ACC112 (cell line): ENCODE results near the gene TACO1.

ENCODE experiments used
- H2AFZ ChIP-seq: fragments of 200-600 bp; sonication (generic); one replicate; pipeline ENCODE4 v1.6.0; 2017; ENCODE audit warnings: antibody characterized with exemption, low read length; ENCODE audit not compliant: unreplicated experiment
- H3K27ac ChIP-seq: fragments of 200-600 bp; sonication (generic); 2 replicates; pipeline ENCODE4 v1.5.1; 2014; ENCODE audit warnings: low read depth, mild to moderate bottlenecking, antibody characterized with exemption, low read length, moderate library complexity
- H3K27me3 ChIP-seq: fragments of 200-600 bp; sonication (generic); 2 replicates; pipeline ENCODE4 v1.6.1; 2014; ENCODE audit warnings: mild to moderate bottlenecking, antibody characterized with exemption, low read length, moderate library complexity, mixed read lengths; ENCODE audit not compliant: insufficient read depth
- H3K36me3 ChIP-seq: fragments of 200-600 bp; sonication (generic); 2 replicates; pipeline ENCODE4 v1.6.1; 2016; ENCODE audit warnings: mild to moderate bottlenecking, antibody characterized with exemption, low read length, moderate library complexity, mixed read lengths; ENCODE audit not compliant: insufficient read depth
- H3K4me1 ChIP-seq: fragments of 200-600 bp; sonication (generic); one replicate; pipeline ENCODE4 v1.6.1; 2016; ENCODE audit warnings: low read length, mixed read lengths; ENCODE audit not compliant: insufficient read depth, unreplicated experiment, control insufficient read depth
- H3K4me3 ChIP-seq: fragments of 200-600 bp; sonication (generic); 2 replicates; pipeline ENCODE4 v1.5.1; 2014; ENCODE audit warnings: mild to moderate bottlenecking, low read depth, low read length
- H3K79me2 ChIP-seq: fragments of 200-600 bp; sonication (generic); one replicate; pipeline ENCODE4 v1.6.0; 2016; ENCODE audit warnings: low read length; ENCODE audit not compliant: control insufficient read depth, unreplicated experiment, insufficient read depth

The TACO1 gene

DNA sequence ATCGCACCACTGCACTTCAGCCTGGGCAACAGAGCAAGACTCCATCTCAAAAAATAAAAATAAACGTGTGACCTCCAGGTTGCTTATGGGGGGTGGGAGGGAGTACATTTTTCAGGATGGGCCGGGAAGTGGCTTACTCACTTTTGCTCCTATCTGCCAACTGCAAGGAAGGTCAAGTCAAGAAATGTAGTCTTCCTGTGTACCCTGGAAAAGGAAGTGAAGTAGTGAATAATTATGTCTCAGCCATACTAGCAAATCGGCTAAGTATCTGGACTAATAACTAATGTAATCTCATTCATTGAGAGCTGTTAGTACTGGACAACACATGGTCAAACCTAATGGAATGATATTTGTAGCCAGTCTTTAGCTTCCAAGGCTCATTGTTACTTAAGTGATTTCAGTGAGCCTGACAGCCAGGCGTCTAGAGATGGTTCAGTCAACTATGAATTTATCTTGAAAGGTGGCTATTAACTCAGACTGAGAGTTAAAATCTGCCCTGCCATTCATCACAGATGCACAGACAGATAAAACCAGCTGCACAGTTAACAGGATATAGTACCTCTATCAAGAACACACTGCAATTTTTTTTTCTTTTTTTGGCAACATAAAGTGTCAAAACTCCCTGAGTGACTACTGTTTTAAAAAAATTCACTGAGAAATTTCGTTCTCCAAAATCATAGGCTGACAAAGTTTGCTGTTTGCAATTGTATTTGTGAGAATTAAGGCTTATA is 3.7 kb upstream of the TACO1 start:
- no peak overlapping the region for H3K27ac ChIP-seq
- peaks cover 4% of the 10 kb centered on the region for H3K4me1 ChIP-seq
- H3K36me3 ChIP-seq, result no peaks in the 10 kb centered on the region

DNA sequence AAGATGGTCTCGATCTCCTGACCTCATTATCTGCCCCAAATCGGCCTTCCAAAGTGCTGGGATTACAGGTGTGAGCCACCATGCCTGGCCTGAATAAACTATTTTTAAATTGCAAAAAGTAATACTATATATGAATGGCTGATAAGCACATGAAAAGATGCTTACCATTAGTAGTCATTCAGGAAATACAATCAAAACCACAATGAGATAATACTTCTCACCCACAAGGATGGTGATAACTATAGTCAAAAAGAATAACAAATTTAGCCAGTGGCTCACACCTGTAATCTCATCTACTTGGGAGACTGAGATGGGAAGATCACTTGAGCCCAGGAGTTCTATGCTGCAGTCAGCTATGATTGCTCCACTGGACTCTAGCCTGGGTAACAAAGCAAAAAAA is 2.4 kb upstream of the TACO1 start:
- H3K4me1 ChIP-seq, result peaks cover 4% of the 10 kb centered on the region
- H2AFZ ChIP-seq, result no peak overlapping the region
- peaks cover 7% of the 10 kb centered on the region for H3K79me2 ChIP-seq
- no peaks in the 10 kb centered on the region for H3K36me3 ChIP-seq
- H3K4me3 ChIP-seq, result no peak overlapping the region
- H3K27ac ChIP-seq, result no peak overlapping the region
- no peaks in the 10 kb centered on the region for H3K27me3 ChIP-seq

More for the DNA sequence above, 3.7 kb upstream of the TACO1 start:
- Histone ChIP-seq H2AFZ (no peak overlapping the region), H3K4me3 (no peak overlapping the region), H3K79me2 (peaks cover 7% of the 10 kb centered on the region), H3K27me3 (no peaks in the 10 kb centered on the region)

DNA sequence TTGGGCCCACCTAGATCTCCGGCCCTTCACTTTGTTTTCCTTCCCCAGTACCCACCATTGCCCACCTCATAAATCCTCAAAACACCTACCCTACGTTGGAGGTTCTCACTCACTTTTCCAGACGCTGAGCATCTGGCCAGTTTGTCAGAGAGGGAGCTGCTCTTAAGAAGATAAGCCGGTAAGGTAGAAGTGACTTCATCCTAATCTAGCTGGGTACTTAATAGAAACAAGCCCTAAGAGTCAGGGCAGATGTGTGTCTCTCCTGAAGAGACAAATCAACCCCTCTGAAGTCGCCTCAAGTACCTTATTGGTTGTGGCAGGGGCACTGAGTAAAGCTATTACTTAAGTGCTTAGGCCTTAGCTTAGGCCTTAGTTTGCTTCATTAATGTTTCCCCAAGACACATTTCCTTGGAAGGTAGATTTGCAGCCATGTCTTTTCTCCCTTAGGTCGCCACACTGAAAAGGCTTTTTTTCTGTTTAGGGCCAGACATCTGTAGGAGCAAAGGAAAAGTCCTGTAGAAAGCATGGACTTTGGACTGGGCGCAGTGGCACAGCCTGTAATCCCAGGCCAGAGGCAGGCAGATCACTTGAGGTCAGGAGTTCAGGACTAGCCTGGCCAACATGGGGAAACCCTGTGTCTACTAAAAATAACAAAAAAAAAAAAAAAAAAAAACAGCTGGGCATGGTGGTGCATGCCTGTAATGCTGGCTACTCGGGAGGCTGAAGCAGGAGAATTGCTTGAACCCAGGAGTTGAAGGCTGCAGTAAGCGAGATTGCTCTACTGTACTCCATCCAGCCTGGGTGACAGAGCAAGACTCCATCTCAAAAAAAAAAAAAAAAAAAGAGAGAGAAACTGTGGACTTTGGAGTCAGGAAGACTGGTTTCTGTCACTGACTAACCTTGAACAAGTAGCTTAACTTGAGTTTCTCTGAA is 1.0 kb downstream of the TACO1 start:
- 0 out of 2 replicates have a peak, but pooled peaks cover 5% of the 10 kb centered on the region for H3K36me3 ChIP-seq
- peaks cover 7% of the 10 kb centered on the region for H3K79me2 ChIP-seq
- peak overlapping the region; percentile 57 for H2AFZ ChIP-seq
- H3K4me3 ChIP-seq, result peak overlapping the region; percentile 80
- H3K4me1 ChIP-seq, result peaks cover 4% of the 10 kb centered on the region
- H3K27me3 ChIP-seq, result no peaks in the 10 kb centered on the region
- H3K27ac ChIP-seq, result no peak overlapping the region

DNA sequence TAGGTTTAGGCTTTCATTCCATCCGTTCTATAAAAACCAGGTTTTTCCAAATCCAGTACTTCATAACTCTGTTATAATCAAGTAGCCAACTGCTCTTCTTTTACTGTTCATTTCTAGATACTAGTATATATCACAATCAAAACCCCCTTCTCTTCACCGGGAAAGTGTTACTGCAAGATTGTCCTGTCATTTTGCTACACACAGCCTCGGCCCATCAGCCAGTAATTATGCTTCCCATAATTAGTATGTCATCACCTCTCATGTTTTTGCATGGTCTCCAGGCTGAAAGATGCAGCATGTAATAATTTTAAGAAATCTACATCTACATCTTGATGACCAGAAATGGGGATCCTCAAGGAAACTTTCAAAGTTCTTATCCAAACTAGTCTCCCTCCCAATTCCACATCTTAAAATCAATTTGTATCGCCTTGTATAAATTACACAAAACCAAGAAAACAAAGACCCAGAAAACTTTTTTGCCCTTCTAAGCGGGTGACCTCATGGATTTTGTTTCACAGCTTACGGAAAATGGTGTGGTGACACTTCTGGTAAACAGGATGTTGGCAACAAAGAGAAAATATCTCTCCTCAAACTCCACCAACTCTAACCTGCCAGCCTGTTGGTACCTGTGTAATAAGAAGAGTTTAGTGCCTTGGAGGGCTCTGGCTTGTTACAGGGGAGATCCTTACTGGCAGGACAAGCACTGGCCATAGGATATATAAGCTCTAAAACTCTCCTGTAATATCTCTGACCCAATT is 9.3 kb downstream of the TACO1 start:
- Histone ChIP-seq H3K4me3 (no peak overlapping the region), H2AFZ (no peak overlapping the region), H3K4me1 (no peaks in the 10 kb centered on the region), H3K36me3 (peaks cover 7% of the 10 kb centered on the region; the same call in 1 of the 2 replicates), H3K27ac (no peak overlapping the region), H3K27me3 (no peaks in the 10 kb centered on the region), H3K79me2 (no peaks in the 10 kb centered on the region)

DNA sequence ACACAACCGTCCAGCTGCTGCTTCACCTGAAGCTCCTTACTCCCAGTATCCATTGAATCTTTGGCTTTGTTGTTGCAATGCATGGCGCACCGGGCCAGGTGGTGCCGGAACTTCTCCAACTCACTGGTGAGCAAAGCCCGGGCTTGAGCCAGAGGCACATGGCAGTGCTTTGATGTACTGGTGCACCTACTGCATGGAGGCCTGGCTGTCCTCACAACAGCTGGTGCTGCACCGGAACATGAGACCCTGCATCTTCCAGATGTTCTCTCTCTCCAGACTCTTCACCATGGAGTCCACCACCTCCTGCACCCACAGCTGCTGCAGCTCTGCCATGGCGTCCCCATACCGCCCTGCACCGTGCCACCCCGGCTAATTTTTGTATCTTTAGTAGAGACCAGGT is 10.2 kb downstream of the TACO1 start:
- Histone ChIP-seq H3K27ac (no peak overlapping the region), H3K27me3 (no peaks in the 10 kb centered on the region), H2AFZ (no peak overlapping the region), H3K79me2 (no peaks in the 10 kb centered on the region), H3K36me3 (peaks cover 3% of the 10 kb centered on the region; the same call in 1 of the 2 replicates), H3K4me1 (no peaks in the 10 kb centered on the region), H3K4me3 (no peak overlapping the region)

DNA sequence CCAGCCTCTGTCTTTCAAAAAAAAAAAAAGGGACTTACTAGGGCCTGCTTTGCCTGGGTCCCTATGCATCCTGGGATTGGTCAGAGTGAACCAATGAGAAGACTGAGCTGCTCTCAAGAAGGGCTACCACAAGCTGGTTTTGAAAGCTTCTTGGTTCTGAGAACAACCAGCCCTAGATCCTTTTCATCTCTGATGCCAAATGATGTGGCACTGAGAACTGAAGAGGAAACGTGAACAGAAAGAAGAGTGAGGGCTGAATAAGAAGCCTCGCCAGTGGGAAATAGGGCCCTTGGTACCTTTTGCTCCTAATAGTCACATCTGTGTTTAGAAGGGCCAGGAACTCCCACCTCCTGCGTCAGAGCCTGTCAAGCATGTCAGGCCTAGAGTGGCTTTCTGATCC is 10.7 kb downstream of the TACO1 start:
- Histone ChIP-seq H3K79me2 (no peaks in the 10 kb centered on the region), H3K4me3 (no peak overlapping the region), H3K27ac (no peak overlapping the region), H2AFZ (no peak overlapping the region), H3K36me3 (peaks cover 2% of the 10 kb centered on the region; the same call in 1 of the 2 replicates), H3K27me3 (no peaks in the 10 kb centered on the region), H3K4me1 (no peaks in the 10 kb centered on the region)

DNA sequence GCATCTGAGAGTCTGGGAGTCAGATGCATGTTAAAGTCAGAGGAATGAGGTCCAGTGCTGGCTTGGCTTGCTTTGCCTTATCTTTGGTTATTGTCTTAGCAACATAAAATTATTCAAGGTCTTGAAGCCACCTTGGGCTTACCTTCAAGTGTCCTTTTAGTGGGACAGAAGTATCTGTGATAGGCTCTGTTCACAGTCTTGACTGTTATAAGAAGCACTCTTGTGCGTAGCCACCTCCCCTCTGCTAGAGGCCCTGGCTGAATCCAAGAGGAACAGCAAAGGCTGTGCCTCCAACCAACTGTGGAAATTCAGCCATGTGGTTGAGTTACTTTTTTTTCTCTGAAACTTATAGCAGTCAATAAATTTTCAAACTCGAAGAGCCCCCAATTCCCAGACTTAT is 13.0 kb downstream of the TACO1 start:
- Histone ChIP-seq H3K27ac (no peak overlapping the region), H2AFZ (no peak overlapping the region), H3K79me2 (no peaks in the 10 kb centered on the region), H3K4me3 (no peak overlapping the region), H3K4me1 (no peaks in the 10 kb centered on the region), H3K27me3 (no peaks in the 10 kb centered on the region), H3K36me3 (no peaks in the 10 kb centered on the region)

DNA sequence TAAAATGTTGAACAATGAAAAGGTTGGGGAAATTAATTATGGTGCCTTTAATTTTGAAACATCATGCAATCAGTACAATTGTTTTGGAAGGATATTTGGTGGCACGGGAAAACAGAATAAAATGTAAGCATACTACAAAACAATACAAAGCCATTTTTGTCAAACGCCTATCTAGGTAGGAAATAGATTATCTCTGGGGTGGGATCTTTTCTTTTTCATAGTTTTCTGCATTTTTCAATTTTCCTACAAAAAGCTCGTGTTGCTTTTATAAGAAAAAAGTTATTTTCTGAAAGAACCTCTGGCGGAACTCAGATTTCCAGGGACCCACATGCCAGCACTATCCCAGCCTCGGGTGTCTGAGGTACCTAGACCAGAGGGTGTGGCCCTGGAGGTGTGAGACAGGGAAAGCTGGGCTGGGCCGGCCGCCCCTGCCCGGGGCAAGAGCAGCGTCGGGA is 20.6 kb downstream of the TACO1 start:
- H3K27me3 ChIP-seq, result no peaks in the 10 kb centered on the region
- H3K36me3 ChIP-seq, result no peaks in the 10 kb centered on the region
- H3K79me2 ChIP-seq, result peaks cover 32% of the 10 kb centered on the region
- H3K4me1 ChIP-seq, result peaks cover 26% of the 10 kb centered on the region
- peak overlapping the region; percentile 78 for H3K4me3 ChIP-seq
- peak overlapping the region; percentile 88 for H2AFZ ChIP-seq
- no peak overlapping the region for H3K27ac ChIP-seq

DNA sequence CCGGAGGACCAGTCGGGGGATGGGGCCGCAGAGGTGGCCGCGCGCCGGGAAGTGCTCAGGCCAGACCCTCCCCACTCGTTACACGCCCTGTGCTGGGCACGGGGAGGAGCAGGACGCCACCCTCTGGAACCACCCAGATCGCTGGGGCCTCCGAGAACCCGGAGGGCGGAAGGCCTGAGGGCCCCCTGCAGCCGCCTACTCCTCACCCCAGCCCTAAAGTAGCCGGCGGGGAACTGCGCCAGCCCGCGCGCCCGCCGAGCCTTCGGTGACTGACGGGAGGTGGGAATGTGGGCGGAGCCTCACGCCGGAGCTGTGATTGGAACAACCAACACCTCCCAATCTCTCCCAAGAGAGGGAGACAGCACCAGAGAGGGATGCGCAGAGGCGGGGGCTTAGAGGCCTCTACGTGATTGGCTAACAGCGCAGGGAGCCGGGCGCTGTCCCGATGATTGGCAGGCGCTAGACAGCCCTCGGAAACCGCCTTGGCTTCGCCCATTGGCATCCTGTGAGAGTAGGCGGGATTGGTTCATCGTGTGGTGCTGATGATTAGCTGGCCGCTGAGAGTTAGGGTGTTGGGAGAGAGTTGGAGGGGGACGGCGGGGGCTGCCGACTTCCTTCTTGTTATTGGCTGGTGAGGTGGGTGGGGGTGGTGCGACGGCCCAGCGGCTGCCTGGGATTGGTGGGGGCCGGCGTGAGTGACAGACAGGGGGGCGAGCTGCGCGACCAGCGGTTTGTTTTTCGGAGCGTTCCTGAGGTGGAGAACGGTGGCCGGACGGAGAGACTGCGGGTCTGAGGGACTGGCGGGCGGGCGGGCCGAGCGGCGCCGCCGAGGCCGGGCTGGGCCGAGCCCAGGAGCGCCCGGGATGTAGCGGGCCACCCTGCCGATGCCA is 21.2 kb downstream of the TACO1 start, which contains the start of gene MAP3K3:
Gene MAP3K3 (plus strand): TSS at position 734 of the 890 bp plus-strand sequence. CDS start 343 bp downstream, outside the sequence.
- Histone ChIP-seq H3K79me2 (peaks cover 39% of the 10 kb centered on the region), H2AFZ (peak within 1 kb of the TSS; percentile 88), H3K27ac (peak within 1 kb of the TSS; percentile 30), H3K36me3 (no peaks in the 10 kb centered on the region), H3K27me3 (no peaks in the 10 kb centered on the region), H3K4me1 (peaks cover 33% of the 10 kb centered on the region), H3K4me3 (peak within 1 kb of the TSS; percentile 94)
